Measurements from ENCODE around the gene CHCHD6. TPM values are rescaled to one million over a fixed set of nuclear protein-coding genes. Genes with fewer than 3 reads are reported as not detected.

CHCHD6 gene
- polyA plus RNA-seq, 4 donors, result 2.2 to 15.0 (median 7.4) TPM

DNA sequence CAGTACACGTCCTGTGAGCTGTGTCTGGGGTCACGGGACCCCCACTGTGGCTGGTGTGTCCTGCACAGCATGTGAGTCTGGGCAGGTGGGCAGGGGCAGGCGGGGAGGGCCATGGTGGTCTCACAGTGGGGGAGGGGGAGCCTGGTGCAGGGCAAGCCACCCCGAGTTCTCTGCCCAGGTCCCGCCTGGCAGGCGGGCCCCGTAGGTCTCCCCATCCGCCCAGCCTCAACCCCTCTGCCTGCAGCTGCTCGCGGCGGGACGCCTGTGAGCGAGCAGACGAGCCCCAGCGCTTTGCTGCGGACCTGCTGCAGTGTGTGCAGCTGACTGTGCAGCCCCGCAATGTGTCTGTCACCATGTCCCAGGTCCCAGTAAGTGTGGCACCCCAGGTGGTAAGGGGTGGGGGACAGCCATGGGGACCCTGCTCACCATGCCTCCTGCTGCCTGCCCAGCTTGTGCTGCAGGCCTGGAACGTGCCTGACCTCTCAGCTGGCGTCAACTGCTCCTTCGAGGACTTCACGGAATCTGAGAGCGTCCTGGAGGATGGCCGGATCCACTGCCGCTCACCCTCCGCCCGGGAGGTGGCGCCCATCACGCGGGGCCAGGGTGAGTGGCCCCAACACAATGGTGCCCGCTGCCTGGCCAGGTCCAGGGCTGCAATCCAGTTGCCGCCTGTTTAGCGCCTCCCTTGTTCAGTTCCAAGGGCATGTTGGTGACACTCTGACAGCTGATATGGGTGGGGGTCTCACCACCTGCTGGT is 300.8 kb downstream of the CHCHD6 start:
- H3K27me3 ChIP-seq (ENCODE audit: control insufficient read depth in 3 of 3, insufficient read depth in 3 of 3, low read length in 3 of 3), result no peaks in the 10 kb centered on the region
- H3K27ac ChIP-seq (ENCODE audit: low read depth in 1 of 3, low read length in 2 of 3), result no peak overlapping the region
- FAIRE-seq (no peak), DNase-seq (no peak)
- H3K4me1 ChIP-seq (ENCODE audit: control insufficient read depth in 3 of 3, insufficient read depth in 2 of 3, low read depth in 1 of 3, low read length in 2 of 3), result peaks cover 0 to 8% (median 0%) of the 10 kb centered on the region in 3 donors
- no peak overlapping the region for H3K4me3 ChIP-seq (ENCODE audit: low read depth in 1 of 3, low read length in 3 of 3)
- H3K9me3 ChIP-seq (ENCODE audit: control insufficient read depth in 2 of 2, insufficient read depth in 1 of 2, low read depth in 1 of 2, low read length in 1 of 2), result no peaks in the 10 kb centered on the region
- WGBS, 3 donors, result 94 to 98% (median 95%) methylated on average over 29 to 32 of the region's 32 CpGs
- peaks cover 0 to 32% (median 0%) of the 10 kb centered on the region in 3 donors for H3K36me3 ChIP-seq (ENCODE audit: control insufficient read depth in 3 of 3, insufficient read depth in 2 of 3, low read depth in 1 of 3, low read length in 3 of 3)

DNA sequence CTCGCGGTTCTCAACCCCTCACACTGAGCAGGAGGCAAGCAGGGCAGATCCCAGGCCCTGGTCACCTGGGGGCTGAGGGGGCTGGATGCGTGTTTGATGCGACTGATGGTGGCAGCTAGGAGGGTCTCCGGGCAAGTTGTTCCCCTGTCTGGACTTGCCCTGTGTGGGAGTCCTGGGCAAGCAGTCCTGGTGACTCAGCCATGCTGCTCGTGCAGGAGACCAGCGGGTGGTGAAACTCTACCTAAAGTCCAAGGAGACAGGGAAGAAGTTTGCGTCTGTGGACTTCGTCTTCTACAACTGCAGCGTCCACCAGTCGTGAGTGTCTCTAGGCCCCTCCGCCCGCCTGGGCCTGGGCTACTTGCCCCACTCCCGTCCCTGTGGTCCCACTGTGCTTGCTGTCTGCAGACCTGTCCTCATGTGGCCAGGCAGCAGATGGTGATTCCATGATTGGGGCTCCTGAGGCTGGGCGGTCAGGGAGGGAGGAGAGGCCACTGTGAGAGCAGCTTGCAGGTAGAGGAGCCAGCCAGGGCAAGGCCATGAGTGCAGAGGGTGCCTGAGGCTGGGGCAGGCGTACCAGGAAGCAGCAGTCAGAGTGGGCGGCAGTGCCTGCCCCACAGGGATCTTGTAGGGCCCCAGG is 301.9 kb downstream of the CHCHD6 start:
- Histone ChIP-seq H3K4me1 (ENCODE audit: control insufficient read depth in 3 of 3, insufficient read depth in 2 of 3, low read depth in 1 of 3, low read length in 2 of 3) (peaks cover 0 to 8% (median 0%) of the 10 kb centered on the region in 3 donors), H3K4me3 (ENCODE audit: low read depth in 1 of 3, low read length in 3 of 3) (no peak overlapping the region), H3K27ac (ENCODE audit: low read depth in 1 of 3, low read length in 2 of 3) (no peak overlapping the region), H3K9me3 (ENCODE audit: control insufficient read depth in 2 of 2, insufficient read depth in 1 of 2, low read depth in 1 of 2, low read length in 1 of 2) (no peaks in the 10 kb centered on the region), H3K36me3 (ENCODE audit: control insufficient read depth in 3 of 3, insufficient read depth in 2 of 3, low read depth in 1 of 3, low read length in 3 of 3) (peaks cover 0 to 35% (median 0%) of the 10 kb centered on the region in 3 donors), H3K27me3 (ENCODE audit: control insufficient read depth in 3 of 3, insufficient read depth in 3 of 3, low read length in 3 of 3) (no peaks in the 10 kb centered on the region)
- DNase-seq (no peak), FAIRE-seq (no peak)
- WGBS, 3 donors, result 92 to 97% (median 95%) methylated on average over 16 to 17 of the region's 17 CpGs

DNA sequence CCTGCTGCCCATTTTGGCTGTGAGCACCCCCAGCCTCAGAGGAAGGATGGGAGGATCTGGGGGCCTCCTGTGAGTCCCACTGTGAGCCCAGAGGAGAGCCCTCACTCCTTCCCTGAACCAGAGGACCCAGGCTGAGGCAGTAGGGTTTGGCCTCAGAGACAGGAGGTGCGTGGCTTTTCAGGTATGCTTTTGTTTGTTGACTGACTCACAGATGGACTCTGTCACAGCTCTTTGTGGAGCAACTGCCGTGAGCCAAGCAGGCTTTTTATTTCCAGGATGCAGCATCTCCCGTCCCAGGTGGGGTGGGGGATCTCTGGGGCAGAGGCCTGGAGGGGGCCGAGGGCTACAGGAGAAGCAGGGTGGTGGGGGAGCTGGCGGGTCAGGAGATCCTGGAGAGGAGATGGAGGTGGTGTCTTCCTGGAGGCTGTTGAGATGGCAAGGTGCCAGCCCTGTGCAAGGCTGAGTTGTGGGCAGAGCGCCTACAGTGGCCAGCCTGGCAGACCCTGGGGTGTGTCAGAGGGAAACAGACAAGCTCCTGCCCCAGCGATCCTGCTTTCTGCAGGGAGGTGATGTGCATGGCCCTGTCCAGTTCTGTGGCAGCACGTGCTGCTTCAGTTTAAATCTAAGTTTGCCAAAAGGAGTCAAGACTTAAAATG is 302.9 kb downstream of the CHCHD6 start:
- FAIRE-seq, result no peak
- Histone ChIP-seq H3K36me3 (ENCODE audit: control insufficient read depth in 3 of 3, insufficient read depth in 2 of 3, low read depth in 1 of 3, low read length in 3 of 3) (peaks cover 0 to 41% (median 0%) of the 10 kb centered on the region in 3 donors), H3K27me3 (ENCODE audit: control insufficient read depth in 3 of 3, insufficient read depth in 3 of 3, low read length in 3 of 3) (no peaks in the 10 kb centered on the region), H3K9me3 (ENCODE audit: control insufficient read depth in 2 of 2, insufficient read depth in 1 of 2, low read depth in 1 of 2, low read length in 1 of 2) (no peaks in the 10 kb centered on the region), H3K27ac (ENCODE audit: low read depth in 1 of 3, low read length in 2 of 3) (no peak overlapping the region), H3K4me3 (ENCODE audit: low read depth in 1 of 3, low read length in 3 of 3) (no peak overlapping the region), H3K4me1 (ENCODE audit: control insufficient read depth in 3 of 3, insufficient read depth in 2 of 3, low read depth in 1 of 3, low read length in 2 of 3) (peaks cover 0 to 4% (median 0%) of the 10 kb centered on the region in 3 donors)
- WGBS, 3 donors, result 81 to 91% (median 85%) methylated on average over 8 of the region's 8 CpGs
- DNase-seq, result no peak

- peaks cover 0 to 54% (median 0%) of the 10 kb centered on the region in 3 donors for H3K36me3 ChIP-seq (ENCODE audit: control insufficient read depth in 3 of 3, insufficient read depth in 2 of 3, low read depth in 1 of 3, low read length in 3 of 3)
- WGBS, 3 donors, result 66 to 85% (median 83%) methylated on average over 9 to 10 of the region's 10 CpGs
- DNase-seq (no peak), FAIRE-seq (no peak)
- no peak overlapping the region for H3K27ac ChIP-seq (ENCODE audit: low read depth in 1 of 3, low read length in 2 of 3)
- no peaks in the 10 kb centered on the region for H3K27me3 ChIP-seq (ENCODE audit: control insufficient read depth in 3 of 3, insufficient read depth in 3 of 3, low read length in 3 of 3)
- H3K4me1 ChIP-seq (ENCODE audit: control insufficient read depth in 3 of 3, insufficient read depth in 2 of 3, low read depth in 1 of 3, low read length in 2 of 3), result no peaks in the 10 kb centered on the region
- H3K4me3 ChIP-seq (ENCODE audit: low read depth in 1 of 3, low read length in 3 of 3), result no peak overlapping the region
- no peaks in the 10 kb centered on the region for H3K9me3 ChIP-seq (ENCODE audit: control insufficient read depth in 2 of 2, insufficient read depth in 1 of 2, low read depth in 1 of 2, low read length in 1 of 2)
Observed at GRCh38 chr3:127008236-127008635, 304.2 kb downstream of the CHCHD6 start.

GRCh38 chr3:127009531-127009930 is 305.5 kb downstream of the CHCHD6 start:
- FAIRE-seq (no peak), DNase-seq (no peak)
- no peaks in the 10 kb centered on the region for H3K27me3 ChIP-seq (ENCODE audit: control insufficient read depth in 3 of 3, insufficient read depth in 3 of 3, low read length in 3 of 3)
- H3K4me1 ChIP-seq (ENCODE audit: control insufficient read depth in 3 of 3, insufficient read depth in 2 of 3, low read depth in 1 of 3, low read length in 2 of 3), result no peaks in the 10 kb centered on the region
- peaks cover 0 to 53% (median 3%) of the 10 kb centered on the region in 3 donors for H3K36me3 ChIP-seq (ENCODE audit: control insufficient read depth in 3 of 3, insufficient read depth in 2 of 3, low read depth in 1 of 3, low read length in 3 of 3)
- H3K9me3 ChIP-seq (ENCODE audit: control insufficient read depth in 2 of 2, insufficient read depth in 1 of 2, low read depth in 1 of 2, low read length in 1 of 2), result no peaks in the 10 kb centered on the region
- 84 to 93% (median 89%) methylated on average over 10 of the region's 10 CpGs for WGBS, 3 donors
- no peak overlapping the region for H3K4me3 ChIP-seq (ENCODE audit: low read depth in 1 of 3, low read length in 3 of 3)
- no peak overlapping the region for H3K27ac ChIP-seq (ENCODE audit: low read depth in 1 of 3, low read length in 2 of 3)

Other genes starting within 250 kb of the CHCHD6 start
- 10 to 100 TPM in 3 of 4 donors, 1 to 10 TPM in 1; 10.0 to 35.9 (median 13.3) TPM for gene ZXDC, start 228.3 kb upstream of the CHCHD6 start, polyA plus RNA-seq
- under 1 TPM in 2 of 4 donors, not detected in 2; 0.07 to 0.27 TPM for gene UROC1, start 186.5 kb upstream of the CHCHD6 start, polyA plus RNA-seq
- gene CHST13, start 180.1 kb upstream of the CHCHD6 start, polyA plus RNA-seq, result 10 to 100 TPM in 1 of 4 donors, 1 to 10 TPM in 1, under 1 TPM in 2; 0.21 to 95.9 (median 1.4) TPM
- gene C3orf22, start 145.3 kb upstream of the CHCHD6 start, polyA plus RNA-seq, result under 1 TPM in 1 of 4 donors, not detected in 3; 0.78 TPM
- gene TXNRD3, start 49.1 kb upstream of the CHCHD6 start, polyA plus RNA-seq, result 1 to 10 TPM in 3 of 4 donors, under 1 TPM in 1; 0.89 to 7.4 (median 2.8) TPM